Activated T-helper 2 cell treated with anti-CD3 and anti-CD28 coated beads, Interferon-gamma antibody, Interleukin-2, Interleukin-4, amounts not matched to agents 10 μg/mL and 5 μg/mL and 100 μg/mL, durations not matched to agents 14 hours and 24 hours and 36 hours (primary cell): ENCODE measurements around the gene RIMBP2. TPM values are rescaled to one million over a fixed set of nuclear protein-coding genes. Genes with fewer than 3 reads are reported as not detected.

Experiments used
- DNase-seq: peaks from one replicate; pipeline ENCODE4 v3.0.0; 2021; ENCODE audit warnings: low spot score
- H3K27ac Mint-ChIP-seq: one replicate; pipeline ENCODE4 v1.8.0; 2021; ENCODE audit warnings: mixed read lengths
- H3K27me3 Mint-ChIP-seq: one replicate; pipeline ENCODE4 v1.8.0; 2021; ENCODE audit warnings: low read depth, mixed read lengths
- H3K36me3 Mint-ChIP-seq: one replicate; pipeline ENCODE4 v1.8.0; 2021; ENCODE audit warnings: low read depth, mixed read lengths
- H3K4me1 Mint-ChIP-seq: one replicate; pipeline ENCODE4 v1.8.0; 2021; ENCODE audit warnings: low read depth, mixed read lengths
- H3K4me3 Mint-ChIP-seq: one replicate; pipeline ENCODE4 v1.8.0; 2021; ENCODE audit warnings: low read depth, mild to moderate bottlenecking, moderate library complexity, mixed read lengths
- H3K9me3 Mint-ChIP-seq: one replicate; pipeline ENCODE4 v1.8.0; 2021; ENCODE audit warnings: mixed read lengths
- intact Hi-C: fragments of 100-400 bp; cut with micrococcal nuclease; formaldehyde crosslinking; loops from one replicate; pipeline ENCODE4 v1.15.1; 2023
- total RNA-seq: library from RNA; stranded (reverse); gene quantifications from 2 replicates; pipeline ENCODE4 v1.2.3, GENCODE V29; 2022

The RIMBP2 gene
- total RNA-seq, 1 donor from 2014 or later = not detected

DNA sequence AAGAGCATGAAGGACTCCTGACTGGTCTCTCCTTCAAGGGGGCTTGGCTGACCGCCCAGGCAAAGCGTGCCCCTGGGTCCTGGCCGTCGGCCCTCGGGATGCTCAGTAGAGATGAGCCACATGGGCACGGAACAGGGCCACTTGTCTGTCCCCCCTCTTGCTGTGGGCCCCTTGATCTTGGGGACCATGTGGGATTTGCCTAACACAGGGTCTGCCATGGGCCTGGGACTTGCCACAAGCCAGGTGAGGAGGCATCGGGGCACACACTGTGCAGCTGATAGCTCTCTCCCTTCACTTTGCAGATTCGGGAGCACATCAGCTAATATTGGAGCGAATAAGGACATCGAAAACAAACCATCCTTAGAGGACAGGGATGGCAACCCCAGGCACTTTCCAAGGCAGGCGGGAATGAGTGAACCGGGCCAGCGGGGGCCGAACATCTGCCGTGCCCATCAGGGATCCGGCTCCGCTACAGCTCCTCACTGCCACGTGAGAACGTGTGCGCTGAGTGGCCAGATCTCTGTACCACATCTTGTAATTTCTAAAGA, 290.3 kb downstream of the RIMBP2 start:
- DNase-seq = no peak
- H3K4me3 Mint-ChIP-seq = no peak overlapping the region
- no peaks in the 10 kb centered on the region for H3K36me3 Mint-ChIP-seq
- H3K27me3 Mint-ChIP-seq = no peaks in the 10 kb centered on the region
- no peak overlapping the region for H3K27ac Mint-ChIP-seq
- intact Hi-C loops = no loop called here
- H3K9me3 Mint-ChIP-seq = no peaks in the 10 kb centered on the region
- no peaks in the 10 kb centered on the region for H3K4me1 Mint-ChIP-seq

DNA sequence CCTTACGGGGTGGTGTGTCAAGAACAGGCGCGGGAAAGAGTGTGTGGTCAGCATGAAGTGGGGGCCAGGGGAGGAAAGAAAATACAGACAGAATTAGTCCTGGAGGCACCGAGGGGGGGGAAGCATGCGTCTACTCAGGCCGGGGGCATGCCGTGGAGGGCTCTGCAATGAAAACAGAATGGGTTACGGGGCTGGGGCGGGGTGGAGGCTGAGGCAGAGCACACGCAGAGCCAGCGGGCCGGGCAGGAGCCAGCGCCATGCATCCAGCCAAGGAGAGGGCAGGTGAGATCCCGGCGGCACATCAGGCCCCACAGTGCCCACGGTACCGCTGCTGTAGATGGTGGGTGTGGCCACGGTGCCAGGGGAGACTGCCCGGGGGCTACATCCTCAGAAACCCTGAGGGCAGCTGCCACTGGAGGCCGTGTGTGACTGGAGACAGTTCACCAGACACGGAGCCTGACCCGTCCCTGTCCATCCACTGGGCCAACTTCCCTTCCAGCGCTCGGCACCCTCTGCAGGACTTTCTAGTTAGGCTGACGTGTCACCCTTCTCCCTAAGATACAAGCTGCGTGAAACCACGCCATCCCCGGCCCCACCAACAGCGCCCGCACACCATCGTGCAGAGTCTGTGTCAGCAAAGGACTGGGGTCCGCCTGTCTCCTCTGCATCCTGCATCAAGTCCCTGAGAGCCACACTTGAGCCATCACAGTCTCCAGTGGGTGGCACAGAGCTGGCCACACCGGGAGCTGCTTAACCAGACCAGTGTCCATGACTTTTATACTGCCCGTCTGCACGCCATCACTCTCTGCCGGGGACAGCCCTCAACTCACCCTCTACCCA, 291.0 kb downstream of the RIMBP2 start:
- H3K9me3 Mint-ChIP-seq = no peaks in the 10 kb centered on the region
- no peak overlapping the region for H3K4me3 Mint-ChIP-seq
- H3K27ac Mint-ChIP-seq = no peak overlapping the region
- DNase-seq = no peak
- H3K36me3 Mint-ChIP-seq = no peaks in the 10 kb centered on the region
- H3K27me3 Mint-ChIP-seq = no peaks in the 10 kb centered on the region
- H3K4me1 Mint-ChIP-seq = no peaks in the 10 kb centered on the region
- intact Hi-C loops = no loop called here

DNA sequence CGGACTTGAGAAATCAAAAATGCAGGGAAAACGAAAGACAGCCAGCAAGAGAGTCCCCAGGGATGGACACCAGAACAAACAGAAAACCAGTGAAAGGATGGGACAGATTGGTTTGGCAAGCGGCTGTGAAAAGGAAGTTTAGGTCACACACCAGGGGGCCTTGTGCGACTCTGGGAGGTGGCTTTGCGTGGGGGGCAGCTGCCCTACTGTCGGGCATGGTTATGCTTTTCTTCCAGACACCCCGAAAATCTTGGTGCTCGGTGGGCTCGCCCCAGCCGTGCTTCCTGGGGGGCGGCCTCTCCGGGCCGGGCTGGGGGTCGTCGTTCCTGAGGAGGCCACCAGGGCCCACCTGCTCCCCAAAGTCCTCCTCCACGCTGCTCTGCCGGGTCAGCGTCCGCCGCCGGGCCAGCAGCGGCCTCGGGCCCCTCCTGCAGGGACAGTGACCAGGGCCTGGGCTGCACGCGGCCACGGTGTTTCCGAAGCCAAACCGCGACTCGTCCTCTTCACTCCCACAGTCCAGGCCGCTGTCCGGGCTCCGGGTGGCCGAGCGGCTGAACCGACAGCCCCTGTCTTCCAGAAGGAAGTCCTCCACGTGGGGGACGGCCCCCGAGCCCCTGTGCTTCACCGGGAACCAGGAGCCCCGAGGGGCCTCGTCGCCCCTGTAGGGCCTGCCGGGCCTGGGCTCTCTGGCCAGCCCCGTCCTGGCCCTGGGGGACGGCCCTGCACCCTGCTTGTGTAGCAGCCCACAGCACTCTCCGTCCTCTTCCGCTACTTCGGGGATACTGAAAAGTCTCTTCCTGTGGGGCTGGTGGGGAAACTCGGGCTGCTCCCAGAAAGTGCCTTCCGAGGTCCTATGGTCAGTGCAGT, 291.9 kb downstream of the RIMBP2 start:
- H3K4me3 Mint-ChIP-seq = no peak overlapping the region
- no peak overlapping the region for H3K27ac Mint-ChIP-seq
- no peaks in the 10 kb centered on the region for H3K27me3 Mint-ChIP-seq
- intact Hi-C loops = no loop called here
- DNase-seq = no peak
- H3K4me1 Mint-ChIP-seq = no peaks in the 10 kb centered on the region
- H3K9me3 Mint-ChIP-seq = no peaks in the 10 kb centered on the region
- no peaks in the 10 kb centered on the region for H3K36me3 Mint-ChIP-seq

GRCh38 chr12:130423136-130423535, 293.0 kb downstream of the RIMBP2 start:
- H3K4me1 Mint-ChIP-seq = no peaks in the 10 kb centered on the region
- no peak overlapping the region for H3K27ac Mint-ChIP-seq
- no peak for DNase-seq
- no peaks in the 10 kb centered on the region for H3K27me3 Mint-ChIP-seq
- no peak overlapping the region for H3K4me3 Mint-ChIP-seq
- H3K9me3 Mint-ChIP-seq = no peaks in the 10 kb centered on the region
- intact Hi-C loops = no loop called here
- no peaks in the 10 kb centered on the region for H3K36me3 Mint-ChIP-seq

- Mint-ChIP-seq H3K27ac (no peak overlapping the region), H3K4me1 (no peaks in the 10 kb centered on the region), H3K27me3 (no peaks in the 10 kb centered on the region), H3K36me3 (no peaks in the 10 kb centered on the region), H3K4me3 (no peak overlapping the region), H3K9me3 (no peaks in the 10 kb centered on the region)
- no peak for DNase-seq
- intact Hi-C loops = no loop called here
Measured at GRCh38 chr12:130422676-130423075, 293.4 kb downstream of the RIMBP2 start.

DNA sequence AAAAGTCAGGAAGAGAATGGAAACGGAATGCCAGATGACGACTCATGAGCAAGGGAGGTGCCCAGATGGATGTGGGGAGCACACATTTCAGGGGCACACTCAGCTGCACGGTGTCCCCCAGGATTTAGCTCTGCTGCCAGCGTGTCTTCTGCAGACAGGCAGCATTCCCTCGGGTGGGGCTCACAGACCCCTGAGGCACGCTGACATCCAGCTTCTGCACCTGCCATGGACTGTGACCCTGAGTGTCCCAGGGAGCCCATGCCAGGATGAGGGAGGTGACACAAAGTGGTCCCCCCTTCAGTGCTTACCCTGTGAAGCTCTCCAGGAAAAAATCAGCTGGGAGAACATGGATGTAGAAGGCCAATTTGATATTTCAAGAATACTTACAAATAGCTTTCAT, 294.2 kb downstream of the RIMBP2 start:
- DNase-seq = no peak
- Mint-ChIP-seq H3K27me3 (no peaks in the 10 kb centered on the region), H3K9me3 (no peaks in the 10 kb centered on the region), H3K36me3 (no peaks in the 10 kb centered on the region), H3K4me1 (no peaks in the 10 kb centered on the region), H3K27ac (no peak overlapping the region), H3K4me3 (no peak overlapping the region)
- intact Hi-C loops = no loop called here

DNA sequence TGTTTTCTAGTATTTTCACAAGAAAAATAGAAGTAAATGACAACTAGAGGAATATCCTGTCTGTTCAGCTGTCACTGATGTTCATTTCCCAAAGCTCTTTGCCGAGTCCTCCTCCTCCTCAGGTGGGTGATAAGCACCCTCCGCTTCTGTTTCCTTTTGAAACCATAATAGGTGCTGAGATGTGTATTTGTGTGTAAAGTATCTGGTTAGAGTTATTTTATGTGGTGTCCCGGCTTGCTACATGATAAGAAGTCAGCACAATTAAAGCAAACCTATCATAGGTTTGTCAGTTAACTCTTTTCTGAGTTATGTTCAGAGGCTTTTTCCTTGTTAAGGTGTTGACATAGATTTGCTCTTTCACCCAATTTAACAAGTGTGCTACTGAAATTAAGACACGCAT, 296.0 kb downstream of the RIMBP2 start:
- no peak overlapping the region for H3K27ac Mint-ChIP-seq
- intact Hi-C loops = no loop called here

DNA sequence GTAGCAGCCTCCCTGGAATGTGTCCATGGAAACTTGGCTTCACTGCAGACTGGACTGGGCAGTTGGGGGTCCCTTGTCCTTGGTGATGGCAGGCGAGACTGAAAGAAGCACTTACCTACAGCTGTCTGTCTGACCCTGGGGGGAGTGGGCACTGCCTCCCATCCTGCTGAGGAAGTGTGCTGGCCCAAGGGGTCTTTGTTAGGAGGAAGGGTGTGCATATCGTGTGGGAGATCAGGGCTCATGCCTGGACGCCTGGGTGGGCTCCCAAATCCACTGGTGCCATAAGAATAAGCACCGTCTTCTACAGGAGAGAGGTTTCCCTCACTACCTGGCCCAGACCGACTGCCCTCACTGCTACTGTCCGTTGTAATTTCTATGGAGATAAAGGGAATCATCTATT, 297.0 kb downstream of the RIMBP2 start:
- Mint-ChIP-seq H3K4me1 (no peaks in the 10 kb centered on the region), H3K4me3 (no peak overlapping the region), H3K27ac (no peak overlapping the region), H3K36me3 (no peaks in the 10 kb centered on the region), H3K27me3 (no peaks in the 10 kb centered on the region), H3K9me3 (no peaks in the 10 kb centered on the region)
- intact Hi-C loops = no loop called here
- no peak for DNase-seq

More for the DNA sequence above, 296.0 kb downstream of the RIMBP2 start:
- no peak for DNase-seq
- H3K27me3 Mint-ChIP-seq = no peaks in the 10 kb centered on the region
- H3K36me3 Mint-ChIP-seq = no peaks in the 10 kb centered on the region
- H3K4me3 Mint-ChIP-seq = no peak overlapping the region
- no peaks in the 10 kb centered on the region for H3K4me1 Mint-ChIP-seq
- H3K9me3 Mint-ChIP-seq = no peaks in the 10 kb centered on the region

GRCh38 chr12:130418251-130418650, 297.8 kb downstream of the RIMBP2 start:
- H3K27me3 Mint-ChIP-seq = no peaks in the 10 kb centered on the region
- H3K9me3 Mint-ChIP-seq = no peaks in the 10 kb centered on the region
- intact Hi-C loops = no loop called here
- DNase-seq = no peak
- H3K4me1 Mint-ChIP-seq = no peaks in the 10 kb centered on the region
- no peak overlapping the region for H3K27ac Mint-ChIP-seq
- H3K36me3 Mint-ChIP-seq = no peaks in the 10 kb centered on the region
- no peak overlapping the region for H3K4me3 Mint-ChIP-seq

DNA sequence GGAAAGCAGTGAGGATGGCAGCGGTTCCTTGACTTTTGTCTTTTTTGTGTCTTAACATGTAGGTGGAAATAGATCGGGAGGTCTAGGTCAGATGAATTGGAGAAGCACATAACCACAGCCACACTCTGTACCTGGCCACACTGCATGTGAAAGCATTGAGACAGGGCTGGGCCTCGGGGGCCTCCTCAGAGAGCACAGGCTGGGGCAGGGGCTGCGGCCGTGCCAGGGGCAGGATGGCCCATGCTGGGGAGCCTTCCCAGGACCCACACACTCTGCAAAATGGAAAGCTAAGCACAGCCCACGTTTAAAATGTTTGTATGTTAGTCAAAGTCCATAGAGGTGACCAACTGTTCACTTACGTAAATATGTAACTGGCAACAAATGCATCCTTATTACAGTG, 301.7 kb downstream of the RIMBP2 start:
- DNase-seq = no peak
- Mint-ChIP-seq H3K36me3 (no peaks in the 10 kb centered on the region), H3K27me3 (no peaks in the 10 kb centered on the region), H3K27ac (no peak overlapping the region), H3K4me3 (no peak overlapping the region), H3K4me1 (no peaks in the 10 kb centered on the region), H3K9me3 (no peaks in the 10 kb centered on the region)
- intact Hi-C loops = no loop called here

- Mint-ChIP-seq H3K9me3 (no peaks in the 10 kb centered on the region), H3K27me3 (no peaks in the 10 kb centered on the region), H3K27ac (no peak overlapping the region), H3K4me1 (no peaks in the 10 kb centered on the region), H3K4me3 (no peak overlapping the region), H3K36me3 (no peaks in the 10 kb centered on the region)
- intact Hi-C loops = no loop called here
- no peak for DNase-seq
Measured at GRCh38 chr12:130413909-130414308, 302.2 kb downstream of the RIMBP2 start.

DNA sequence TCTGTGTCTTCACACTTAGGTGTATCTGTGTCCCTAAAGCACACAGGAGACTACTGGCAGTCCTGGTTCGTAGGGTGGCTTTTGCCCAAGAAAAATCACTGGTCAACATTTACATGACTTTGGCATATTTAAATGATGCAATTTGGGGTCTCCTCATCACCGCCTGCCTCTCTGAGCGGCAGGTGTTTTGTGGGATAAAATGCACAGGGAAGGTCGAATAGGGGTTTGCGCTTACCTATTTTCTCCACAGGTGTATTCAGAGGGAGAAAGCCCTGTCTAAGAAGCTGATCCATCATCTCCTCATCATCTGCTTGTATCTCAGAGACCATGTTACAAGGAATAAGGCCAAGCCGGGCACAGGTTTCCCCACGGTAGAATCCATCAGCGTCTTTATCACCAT, 303.7 kb downstream of the RIMBP2 start:
- Mint-ChIP-seq H3K27me3 (no peaks in the 10 kb centered on the region), H3K36me3 (no peaks in the 10 kb centered on the region), H3K4me3 (no peak overlapping the region), H3K9me3 (no peaks in the 10 kb centered on the region), H3K27ac (no peak overlapping the region), H3K4me1 (no peaks in the 10 kb centered on the region)
- DNase-seq = no peak
- intact Hi-C loops = no loop called here

- no peaks in the 10 kb centered on the region for H3K9me3 Mint-ChIP-seq
Measured at GRCh38 chr12:130405332-130405731, 310.8 kb downstream of the RIMBP2 start.

More at GRCh38 chr12:130405332-130405731, 310.8 kb downstream of the RIMBP2 start:
- Mint-ChIP-seq H3K27me3 (peaks cover 3% of the 10 kb centered on the region), H3K4me1 (no peaks in the 10 kb centered on the region), H3K27ac (no peak overlapping the region), H3K36me3 (no peaks in the 10 kb centered on the region), H3K4me3 (no peak overlapping the region)
- intact Hi-C loops = no loop called here
- no peak for DNase-seq
